Measurements from ENCODE around the gene STX7.

STX7 gene

GRCh38 chr6:132482581-132482980 is 30.3 kb downstream of the STX7 start:
- in situ Hi-C loops (cut with MboI; ENCODE audit: low sequenced_read_pairs), result loop anchor here (10.0 to 25.0 kb wide), 3 partner anchors 178 to 570 kb away; no protein-coding TSS in a partner anchor

GRCh38 chr6:132481189-132481588 is 31.7 kb downstream of the STX7 start:
- in situ Hi-C loops (cut with MboI; ENCODE audit: low sequenced_read_pairs), result loop anchor here (10.0 to 25.0 kb wide), 3 partner anchors 176 to 569 kb away; no protein-coding TSS in a partner anchor

GRCh38 chr6:132479131-132479530 is 33.8 kb downstream of the STX7 start:
- in situ Hi-C loops (cut with MboI; ENCODE audit: low sequenced_read_pairs), result loop anchor here (25.0 kb wide), 1 partner anchor 567 kb away; no protein-coding TSS in a partner anchor

GRCh38 chr6:132478674-132479073 is 34.2 kb downstream of the STX7 start:
- in situ Hi-C loops (cut with MboI; ENCODE audit: low sequenced_read_pairs), result loop anchor here (25.0 kb wide), 1 partner anchor 566 kb away; no protein-coding TSS in a partner anchor

- in situ Hi-C loops (cut with MboI; ENCODE audit: low sequenced_read_pairs), result loop anchor here (25.0 kb wide), 1 partner anchor 566 kb away; no protein-coding TSS in a partner anchor
Observed at GRCh38 chr6:132478266-132478665, 34.6 kb downstream of the STX7 start.

- in situ Hi-C loops (cut with MboI; ENCODE audit: low sequenced_read_pairs), result loop anchor here (25.0 kb wide), 1 partner anchor 564 kb away; no protein-coding TSS in a partner anchor
Observed at GRCh38 chr6:132476688-132477087, 36.2 kb downstream of the STX7 start.

GRCh38 chr6:132475925-132476324 is 37.0 kb downstream of the STX7 start:
- in situ Hi-C loops (cut with MboI; ENCODE audit: low sequenced_read_pairs), result loop anchor here (25.0 kb wide), 1 partner anchor 564 kb away; no protein-coding TSS in a partner anchor

GRCh38 chr6:132471787-132472186 is 41.1 kb downstream of the STX7 start:
- in situ Hi-C loops (cut with MboI; ENCODE audit: low sequenced_read_pairs), result no loop called here

GRCh38 chr6:132466952-132467351 is 46.0 kb downstream of the STX7 start:
- in situ Hi-C loops (cut with MboI; ENCODE audit: low sequenced_read_pairs), result no loop called here

- in situ Hi-C loops (cut with MboI; ENCODE audit: low sequenced_read_pairs), result no loop called here
Observed at GRCh38 chr6:132465530-132466485, 47.1 kb downstream of the STX7 start.

GRCh38 chr6:132464538-132465256 is 48.2 kb downstream of the STX7 start:
- in situ Hi-C loops (cut with MboI; ENCODE audit: low sequenced_read_pairs), result no loop called here

GRCh38 chr6:132461958-132462357 is 51.0 kb downstream of the STX7 start:
- in situ Hi-C loops (cut with MboI; ENCODE audit: low sequenced_read_pairs), result no loop called here

- in situ Hi-C loops (cut with MboI; ENCODE audit: low sequenced_read_pairs), result no loop called here
Observed at GRCh38 chr6:132459605-132459952, 53.3 kb downstream of the STX7 start.

GRCh38 chr6:132458887-132459604 is 53.9 kb downstream of the STX7 start:
- in situ Hi-C loops (cut with MboI; ENCODE audit: low sequenced_read_pairs), result no loop called here

GRCh38 chr6:132456700-132457143 is 56.2 kb downstream of the STX7 start:
- in situ Hi-C loops (cut with MboI; ENCODE audit: low sequenced_read_pairs), result no loop called here

- in situ Hi-C loops (cut with MboI; ENCODE audit: low sequenced_read_pairs), result no loop called here
Observed at GRCh38 chr6:132446855-132447241, 66.1 kb downstream of the STX7 start.

GRCh38 chr6:132446141-132446854 is 66.6 kb downstream of the STX7 start:
- in situ Hi-C loops (cut with MboI; ENCODE audit: low sequenced_read_pairs), result no loop called here

- in situ Hi-C loops (cut with MboI; ENCODE audit: low sequenced_read_pairs), result no loop called here
Observed at GRCh38 chr6:132445201-132445951, 67.5 kb downstream of the STX7 start.

GRCh38 chr6:132443206-132443605 is 69.7 kb downstream of the STX7 start:
- in situ Hi-C loops (cut with MboI; ENCODE audit: low sequenced_read_pairs), result no loop called here

Measured in HL-60/S4 (cell line).